Panc1 (cell line): ENCODE results near the gene PLEKHG5.

ENCODE experiments used
- CTCF ChIP-seq: fragments of 450-650 bp; IDR thresholded peaks from 2 replicates; pipeline ENCODE4 v1.5.1; 2017; ENCODE audit warnings: mild to moderate bottlenecking
- POLR2AphosphoS5 ChIP-seq: IDR thresholded peaks from 2 replicates; pipeline ENCODE4 v1.6.1; 2012; ENCODE audit warnings: mild to moderate bottlenecking, low read depth, low read length, moderate library complexity
- REST ChIP-seq, 2 experiments: IDR thresholded peaks; 2 replicates each; pipeline ENCODE4 v1.6.1; 2011 to 2012; ENCODE audit warnings: low read depth in 2 of 2, control low read depth in 1 of 2, low read length in 1 of 2, mild to moderate bottlenecking in 1 of 2, moderate library complexity in 1 of 2; ENCODE audit not compliant: insufficient read depth in 1 of 2
- TCF7L2 ChIP-seq: IDR thresholded peaks from 2 replicates; pipeline ENCODE4 v1.6.1; 2011; ENCODE audit warnings: mild to moderate bottlenecking, low read depth, low read length, inconsistent platforms

GRCh38 chr1:6497867-6498575 lies 6.6 kb upstream of the PLEKHG5 start:
- TF ChIP-seq CTCF = no peak
- no peak for TF ChIP-seq POLR2AphosphoS5
- TF ChIP-seq REST (IDR thresholded peaks at IDR 0.05; ENCODE audit: insufficient read depth in 1 of 2, low read depth in 2 of 2, low read length in 1 of 2) = no peak
- TF ChIP-seq TCF7L2 = no peak
